ENCODE data around the gene SLC2A4RG. TPM values are rescaled to one million over a fixed set of nuclear protein-coding genes. Genes with fewer than 3 reads are reported as not detected.
"Not testable (repeated sequence)": the region's sequence is repeated elsewhere in the genome, so short reads cannot be mapped to it uniquely, and the experiment has no call there.

SLC2A4RG gene
- total RNA-seq, 1 donor: 17.1 TPM

DNA sequence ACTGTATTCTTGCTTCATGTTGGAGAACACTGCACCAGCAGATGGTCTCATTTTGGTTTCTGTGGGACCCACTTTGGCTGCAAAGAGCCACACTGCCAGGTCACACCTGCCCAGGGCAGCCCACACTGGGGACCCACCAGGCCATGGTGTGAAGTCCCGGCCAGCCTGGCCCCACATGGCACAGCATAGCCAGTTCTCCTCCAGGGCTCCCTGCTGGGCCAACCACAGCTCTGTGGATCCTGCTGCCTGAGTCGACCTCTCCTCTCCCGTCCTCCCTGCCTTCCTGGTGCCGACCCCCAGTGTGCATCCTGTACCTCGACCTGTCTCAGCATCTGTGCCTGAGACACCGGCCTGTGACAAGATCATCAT, 34.8 kb upstream of the SLC2A4RG start:
- no peak overlapping the region for H3K4me3 ChIP-seq (ENCODE audit: low read length)
- H3K4me1 ChIP-seq (ENCODE audit: insufficient read depth, low read length): peaks cover 30% of the 10 kb centered on the region
- H3K27me3 ChIP-seq (ENCODE audit: insufficient read depth, low read length): no peaks in the 10 kb centered on the region
- H3K9me3 ChIP-seq (ENCODE audit: low read depth, low read length): no peaks in the 10 kb centered on the region

DNA sequence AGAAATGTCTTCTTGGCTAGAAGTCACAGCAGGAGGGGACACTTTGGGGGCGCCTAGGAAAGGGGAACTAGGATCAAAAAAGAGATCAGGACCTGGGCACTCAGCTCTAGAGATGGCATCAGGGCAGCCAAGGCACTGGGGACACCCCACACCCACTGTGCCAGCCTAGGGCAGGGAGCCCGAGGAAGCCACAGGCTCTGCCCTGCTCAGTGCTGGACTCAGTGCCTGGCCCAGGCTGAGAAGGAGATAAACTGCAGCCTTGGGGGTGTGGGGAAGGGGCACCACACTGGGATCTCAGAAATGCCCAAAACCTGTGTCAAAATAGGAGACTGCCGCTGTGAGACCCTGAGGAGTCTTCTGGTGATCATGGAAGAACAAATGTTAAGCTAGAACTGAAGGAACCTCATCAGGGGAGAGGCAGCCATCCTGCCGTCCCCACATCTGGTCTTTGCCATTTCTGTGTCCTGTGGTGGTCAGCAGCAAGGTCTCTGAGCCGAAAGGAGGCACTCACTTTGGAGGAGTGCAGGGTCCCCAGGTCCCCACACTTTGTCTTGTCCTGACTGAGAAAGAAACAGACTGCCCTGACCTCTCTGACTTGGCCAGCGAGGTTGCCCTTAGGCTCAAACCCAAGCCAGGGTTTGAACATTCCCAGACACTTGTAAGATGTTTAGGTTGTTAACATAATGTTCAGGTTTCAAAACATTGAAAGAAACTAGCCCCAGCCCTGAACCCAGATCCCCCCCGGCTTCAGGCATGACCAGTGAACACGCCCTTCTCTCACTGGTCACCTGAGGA, 34.1 kb upstream of the SLC2A4RG start:
- Histone ChIP-seq H3K27me3 (ENCODE audit: insufficient read depth, low read length) (no peaks in the 10 kb centered on the region), H3K9me3 (ENCODE audit: low read depth, low read length) (no peaks in the 10 kb centered on the region), H3K4me3 (ENCODE audit: low read length) (no peak overlapping the region), H3K4me1 (ENCODE audit: insufficient read depth, low read length) (peaks cover 36% of the 10 kb centered on the region)

DNA sequence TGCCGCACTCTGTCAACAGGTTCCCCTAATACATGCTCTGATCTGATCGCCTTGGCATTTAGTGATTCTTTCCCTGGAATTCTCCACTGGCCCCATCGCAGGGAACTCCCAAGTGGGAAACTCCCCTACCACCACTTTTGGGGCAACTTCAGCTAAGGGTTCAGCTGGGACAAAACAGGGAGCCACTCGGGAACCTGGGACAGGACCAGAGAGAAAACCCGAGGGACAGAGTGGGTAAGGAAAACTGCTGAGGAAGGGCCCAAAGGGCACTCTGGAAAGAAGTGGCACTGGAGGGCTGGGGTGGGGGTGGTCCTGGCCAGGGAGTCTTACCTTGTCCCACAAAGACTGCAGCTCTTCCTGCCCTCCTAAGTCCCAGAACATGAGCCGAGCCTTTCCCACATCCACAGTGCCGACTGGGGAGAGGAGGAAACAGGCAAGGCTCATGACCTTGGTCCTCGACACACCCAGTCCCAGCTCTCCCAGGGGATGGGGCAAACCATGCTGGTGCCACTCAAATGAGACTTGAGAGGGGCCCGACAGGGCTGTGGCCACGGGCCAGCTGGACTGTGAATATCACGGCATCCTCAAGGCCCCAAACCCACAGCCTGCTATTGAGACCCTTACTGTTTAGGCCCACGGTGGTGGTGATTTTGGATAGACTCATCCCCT, 33.4 kb upstream of the SLC2A4RG start:
- peaks cover 40% of the 10 kb centered on the region for H3K4me1 ChIP-seq (ENCODE audit: insufficient read depth, low read length)
- no peak overlapping the region for H3K4me3 ChIP-seq (ENCODE audit: low read length)
- no peaks in the 10 kb centered on the region for H3K27me3 ChIP-seq (ENCODE audit: insufficient read depth, low read length)
- no peaks in the 10 kb centered on the region for H3K9me3 ChIP-seq (ENCODE audit: low read depth, low read length)

DNA sequence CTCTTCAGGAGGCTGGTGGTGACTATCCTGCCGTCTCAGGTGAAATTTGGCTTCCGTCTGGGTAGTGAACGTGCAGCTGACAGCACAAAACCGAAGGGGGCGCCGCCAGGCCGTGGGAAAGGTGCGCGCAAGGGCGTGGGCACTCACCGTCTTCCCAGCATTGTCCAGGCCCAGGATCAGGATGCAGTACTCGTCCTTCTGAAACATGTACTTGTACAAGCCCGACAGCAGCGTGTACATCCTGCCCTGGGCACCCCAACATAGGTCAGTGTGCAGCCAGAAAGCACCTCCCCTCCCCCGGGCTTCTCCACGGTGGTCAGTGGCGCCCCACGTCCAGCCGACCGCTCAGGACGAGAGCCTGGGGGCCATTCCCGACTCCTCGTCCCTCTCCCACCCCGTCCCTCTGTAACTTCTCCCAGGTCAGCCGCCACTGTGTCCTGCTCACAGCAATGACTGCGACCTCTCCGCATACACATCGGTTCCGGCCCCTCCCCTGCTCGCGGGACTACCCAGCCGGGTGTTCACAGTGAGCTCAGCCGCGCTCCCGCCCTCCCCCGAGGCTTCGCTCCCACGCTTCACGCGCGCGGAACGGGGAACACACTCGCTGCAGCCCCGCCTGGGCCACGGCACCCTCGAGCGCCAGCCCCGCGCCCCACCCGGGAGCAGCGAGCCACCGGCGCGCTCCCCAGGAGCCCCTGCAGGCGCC, 32.6 kb upstream of the SLC2A4RG start:
- peak overlapping the region; percentile 62 for H3K4me3 ChIP-seq (ENCODE audit: low read length)
- H3K9me3 ChIP-seq (ENCODE audit: low read depth, low read length): no peaks in the 10 kb centered on the region
- H3K4me1 ChIP-seq (ENCODE audit: insufficient read depth, low read length): peaks cover 43% of the 10 kb centered on the region
- H3K27me3 ChIP-seq (ENCODE audit: insufficient read depth, low read length): no peaks in the 10 kb centered on the region

DNA sequence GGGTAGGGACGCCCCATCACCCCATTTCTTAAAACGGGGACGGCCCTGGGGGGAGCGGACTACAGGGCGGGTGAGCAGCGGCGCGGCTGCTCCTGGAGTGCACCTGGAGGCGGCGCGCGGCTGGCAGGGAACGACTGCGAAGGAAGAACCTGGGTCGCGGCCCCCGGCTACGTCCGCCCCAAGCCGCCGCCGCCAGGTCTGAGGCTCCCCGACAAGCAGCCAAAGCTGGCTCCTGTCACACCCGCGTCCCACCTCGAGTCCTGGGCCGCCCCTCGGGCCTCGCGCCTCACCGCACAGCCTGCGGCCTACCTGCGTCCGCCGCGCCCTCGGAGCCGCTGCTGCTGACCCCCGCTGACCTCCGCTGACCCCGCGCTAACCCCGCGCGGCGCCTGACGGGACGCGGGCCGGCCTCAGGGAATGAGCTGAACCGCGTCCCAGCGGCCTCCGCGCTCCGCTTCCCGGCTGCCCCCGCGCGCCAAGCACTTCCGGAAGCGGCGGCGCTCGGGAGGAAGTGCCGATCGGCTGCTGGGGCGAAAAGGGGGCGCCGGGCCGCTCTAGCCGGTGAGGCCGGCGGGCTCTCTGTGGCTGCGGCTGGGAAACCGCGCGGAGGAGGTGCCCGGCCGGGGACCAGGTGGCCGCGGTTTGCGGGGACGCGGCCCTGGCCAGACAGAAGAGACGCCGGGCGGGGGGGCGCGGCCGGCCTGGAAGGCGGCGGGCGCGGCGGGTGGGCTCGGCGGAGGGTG, 31.8 kb upstream of the SLC2A4RG start, which contains the start of the genes ARFRP1 and ZGPAT:
Gene ARFRP1 (minus strand): TSS at position 419 of the 743 bp plus-strand sequence. CDS start 885 bp downstream, outside the sequence.
Gene ZGPAT (plus strand): TSS at position 482 of the 743 bp plus-strand sequence. CDS start 542 bp downstream, outside the sequence.
- no peaks in the 10 kb centered on the region for H3K27me3 ChIP-seq (ENCODE audit: insufficient read depth, low read length)
- H3K9me3 ChIP-seq (ENCODE audit: low read depth, low read length): no peaks in the 10 kb centered on the region
- H3K4me1 ChIP-seq (ENCODE audit: insufficient read depth, low read length): peaks cover 43% of the 10 kb centered on the region
- H3K4me3 ChIP-seq (ENCODE audit: low read length): peak within 1 kb of the TSS; percentile 62

DNA sequence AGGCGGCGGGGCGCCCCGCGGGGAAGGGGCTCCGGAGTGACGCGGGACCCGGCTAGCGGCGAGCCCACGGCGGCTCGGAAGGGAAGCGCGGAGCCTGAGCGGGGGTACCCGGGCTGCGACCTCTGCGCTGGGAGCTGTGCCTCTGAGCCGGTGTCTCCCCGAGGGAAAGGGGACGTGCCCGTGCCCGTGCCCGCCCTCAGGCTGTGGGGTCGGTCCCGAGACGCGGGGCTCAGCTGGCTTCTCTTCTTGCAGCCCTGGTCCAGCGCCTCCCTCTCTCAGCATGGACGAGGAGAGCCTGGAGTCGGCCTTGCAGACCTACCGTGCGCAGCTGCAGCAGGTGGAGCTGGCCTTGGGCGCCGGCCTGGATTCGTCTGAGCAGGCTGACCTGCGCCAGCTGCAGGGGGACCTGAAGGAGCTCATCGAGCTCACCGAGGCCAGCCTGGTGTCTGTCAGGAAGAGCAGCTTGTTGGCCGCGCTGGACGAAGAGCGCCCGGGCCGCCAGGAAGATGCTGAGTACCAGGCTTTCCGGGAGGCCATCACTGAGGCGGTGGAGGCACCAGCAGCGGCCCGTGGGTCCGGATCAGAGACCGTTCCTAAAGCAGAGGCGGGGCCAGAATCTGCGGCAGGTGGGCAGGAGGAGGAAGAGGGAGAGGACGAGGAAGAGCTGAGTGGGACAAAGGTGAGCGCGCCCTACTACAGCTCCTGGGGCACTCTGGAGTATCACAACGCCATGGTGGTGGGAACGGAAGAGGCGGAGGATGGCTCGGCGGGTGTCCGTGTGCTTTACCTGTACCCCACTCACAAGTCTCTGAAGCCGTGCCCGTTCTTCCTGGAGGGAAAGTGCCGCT, 31.1 kb upstream of the SLC2A4RG start:
- Histone ChIP-seq H3K4me3 (ENCODE audit: low read length) (peak overlapping the region; percentile 62), H3K27me3 (ENCODE audit: insufficient read depth, low read length) (no peaks in the 10 kb centered on the region), H3K9me3 (ENCODE audit: low read depth, low read length) (no peaks in the 10 kb centered on the region), H3K4me1 (ENCODE audit: insufficient read depth, low read length) (peaks cover 43% of the 10 kb centered on the region)

DNA sequence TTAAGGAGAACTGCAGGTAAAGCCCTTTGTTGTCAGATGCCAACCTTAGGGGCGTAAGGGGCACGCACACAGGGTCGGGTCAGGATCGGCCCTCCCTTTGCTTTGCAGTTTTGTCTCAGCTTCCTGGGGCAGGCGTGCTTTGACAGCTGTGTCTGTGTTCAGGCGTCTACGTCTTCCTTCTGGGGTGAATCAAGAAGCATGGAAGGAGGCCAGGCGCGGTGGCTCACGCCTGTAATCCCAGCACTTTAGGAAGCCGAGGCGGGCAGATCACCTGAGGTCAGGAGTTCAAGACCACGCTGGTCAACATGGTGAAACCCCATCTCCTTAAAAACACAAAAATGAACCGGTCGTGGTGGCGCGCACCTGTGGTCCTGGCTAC, 30.4 kb upstream of the SLC2A4RG start:
- H3K9me3 ChIP-seq (ENCODE audit: low read depth, low read length): no peaks in the 10 kb centered on the region
- H3K27me3 ChIP-seq (ENCODE audit: insufficient read depth, low read length): no peaks in the 10 kb centered on the region
- H3K4me1 ChIP-seq (ENCODE audit: insufficient read depth, low read length): peaks cover 43% of the 10 kb centered on the region
- H3K4me3 ChIP-seq (ENCODE audit: low read length): no peak overlapping the region

DNA sequence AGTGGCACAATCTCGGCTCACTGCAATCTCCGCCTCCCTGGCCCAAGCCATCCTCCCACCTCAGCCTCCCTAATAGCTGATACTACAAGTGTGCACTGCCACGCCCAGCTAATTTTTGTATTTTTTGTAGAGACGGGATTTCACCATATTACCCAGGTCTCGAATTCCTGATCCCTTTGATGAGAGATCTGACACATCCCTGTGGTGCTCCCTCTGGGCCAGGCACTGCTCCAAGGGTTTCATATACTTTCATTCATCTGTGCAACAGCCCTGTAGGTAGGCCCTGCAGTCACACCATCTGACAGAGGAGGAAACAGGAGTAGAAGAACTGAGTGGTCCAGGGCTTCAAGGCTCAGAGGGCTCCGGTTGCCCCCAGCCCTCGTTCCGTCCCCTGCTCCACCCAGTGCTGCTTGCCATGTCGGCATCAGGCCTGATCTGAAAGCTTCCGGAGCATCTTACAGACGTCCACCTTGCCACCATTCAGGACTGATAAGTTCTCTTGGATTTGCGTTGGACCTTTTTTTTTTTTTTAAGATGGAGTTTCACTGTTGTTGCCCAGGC, 28.4 kb upstream of the SLC2A4RG start:
- no peak overlapping the region for H3K4me3 ChIP-seq (ENCODE audit: low read length)
- H3K4me1 ChIP-seq (ENCODE audit: insufficient read depth, low read length): peaks cover 39% of the 10 kb centered on the region
- H3K27me3 ChIP-seq (ENCODE audit: insufficient read depth, low read length): no peaks in the 10 kb centered on the region
- H3K9me3 ChIP-seq (ENCODE audit: low read depth, low read length): no peaks in the 10 kb centered on the region

DNA sequence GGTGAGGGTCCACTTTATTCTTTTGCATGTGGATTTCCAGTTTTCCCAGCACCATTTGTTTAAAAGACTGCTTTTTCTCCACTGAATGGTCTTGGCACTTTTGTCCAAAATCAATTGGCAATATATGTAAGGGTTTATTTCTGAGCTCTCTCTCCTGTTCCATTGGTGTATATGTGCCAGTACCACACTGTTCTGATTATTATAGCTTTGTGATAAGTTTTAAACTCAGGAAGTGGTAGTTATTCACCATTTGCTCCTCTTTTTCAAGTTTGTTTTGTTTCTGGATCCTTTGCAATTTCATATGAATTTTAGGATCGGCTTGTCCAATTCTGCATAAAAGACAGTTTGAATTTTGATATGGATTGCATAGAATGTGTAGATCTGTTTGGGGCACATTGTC, 27.4 kb upstream of the SLC2A4RG start:
- no peaks in the 10 kb centered on the region for H3K27me3 ChIP-seq (ENCODE audit: insufficient read depth, low read length)
- H3K4me1 ChIP-seq (ENCODE audit: insufficient read depth, low read length): peaks cover 29% of the 10 kb centered on the region
- H3K9me3 ChIP-seq (ENCODE audit: low read depth, low read length): no peaks in the 10 kb centered on the region
- H3K4me3 ChIP-seq (ENCODE audit: low read length): no peak overlapping the region

DNA sequence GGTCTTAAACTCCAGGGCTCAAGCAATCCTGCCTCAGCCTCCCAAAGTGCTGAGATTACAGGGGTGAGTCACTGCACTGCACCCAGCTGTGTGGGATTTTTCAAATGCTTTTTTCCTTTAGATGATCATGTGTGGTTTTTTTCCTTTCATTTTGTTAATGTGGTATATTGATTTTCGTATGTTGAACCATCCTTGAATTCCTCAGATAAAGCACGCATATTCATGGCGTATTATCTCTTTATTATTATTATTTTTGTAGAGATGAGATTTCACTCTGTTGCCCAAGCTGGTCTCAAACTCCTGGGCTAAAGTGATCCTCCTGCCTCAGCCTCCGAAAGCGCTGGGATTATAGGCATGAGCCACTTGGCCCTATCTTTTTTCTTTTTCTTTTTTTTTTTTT, 24.7 kb upstream of the SLC2A4RG start:
- no peak overlapping the region for H3K4me3 ChIP-seq (ENCODE audit: low read length)
- H3K27me3 ChIP-seq (ENCODE audit: insufficient read depth, low read length): no peaks in the 10 kb centered on the region
- H3K9me3 ChIP-seq (ENCODE audit: low read depth, low read length): no peaks in the 10 kb centered on the region
- peaks cover 12% of the 10 kb centered on the region for H3K4me1 ChIP-seq (ENCODE audit: insufficient read depth, low read length)

DNA sequence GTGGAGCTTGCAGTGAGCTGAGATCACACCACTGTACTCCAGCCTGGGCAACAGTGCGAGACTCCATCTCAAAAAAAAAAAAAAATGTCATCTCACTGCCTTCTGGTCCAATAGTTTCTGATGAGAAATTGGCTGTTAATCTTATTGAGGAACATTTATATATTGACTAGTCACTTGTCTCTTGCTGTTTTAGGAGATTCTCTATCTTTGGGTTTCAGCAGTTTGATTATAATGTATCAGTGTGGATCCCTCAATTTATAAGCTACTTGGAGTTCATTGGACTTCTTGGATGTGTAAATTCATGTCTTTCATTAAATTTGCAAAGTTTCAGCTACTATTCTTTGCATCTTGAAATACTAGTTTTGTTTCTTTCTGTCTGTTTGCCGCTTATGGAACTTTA, 20.6 kb upstream of the SLC2A4RG start:
- H3K9me3 ChIP-seq (ENCODE audit: low read depth, low read length): no peaks in the 10 kb centered on the region
- H3K27me3 ChIP-seq (ENCODE audit: insufficient read depth, low read length): no peaks in the 10 kb centered on the region
- H3K4me1 ChIP-seq (ENCODE audit: insufficient read depth, low read length): no peaks in the 10 kb centered on the region
- H3K4me3 ChIP-seq (ENCODE audit: low read length): no peak overlapping the region

DNA sequence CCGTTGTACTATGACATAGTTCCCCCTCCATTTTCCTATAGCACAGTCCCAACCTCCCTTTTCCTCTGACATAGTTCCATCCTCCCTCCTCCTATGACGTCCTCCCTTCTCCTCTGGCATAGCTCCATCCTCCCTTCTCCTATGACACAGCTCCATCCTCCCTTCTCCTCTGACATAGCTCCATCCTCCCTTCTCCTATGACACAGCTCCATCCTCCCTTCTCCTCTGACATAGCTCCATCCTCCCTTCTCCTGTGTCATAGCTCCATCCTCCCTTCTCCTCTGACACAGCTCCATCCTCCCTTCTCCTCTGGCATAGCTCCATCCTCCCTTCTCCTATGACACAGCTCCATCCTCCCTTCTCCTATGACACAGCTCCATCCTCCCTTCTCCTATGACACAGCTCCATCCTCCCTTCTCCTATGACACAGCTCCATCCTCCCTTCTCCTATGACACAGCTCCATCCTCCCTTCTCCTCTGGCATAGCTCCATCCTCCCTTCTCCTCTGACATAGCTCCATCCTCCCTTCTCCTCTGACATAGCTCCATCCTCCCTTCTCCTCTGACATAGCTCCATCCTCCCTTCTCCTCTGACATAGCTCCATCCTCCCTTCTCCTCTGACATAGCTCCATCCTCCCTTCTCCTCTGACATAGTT, 16.5 kb upstream of the SLC2A4RG start:
- H3K27me3 ChIP-seq (ENCODE audit: insufficient read depth, low read length); H3K4me3 ChIP-seq (ENCODE audit: low read length); H3K9me3 ChIP-seq (ENCODE audit: low read depth, low read length): not testable (repeated sequence)
- H3K4me1 ChIP-seq (ENCODE audit: insufficient read depth, low read length): peaks cover 13% of the 10 kb centered on the region

DNA sequence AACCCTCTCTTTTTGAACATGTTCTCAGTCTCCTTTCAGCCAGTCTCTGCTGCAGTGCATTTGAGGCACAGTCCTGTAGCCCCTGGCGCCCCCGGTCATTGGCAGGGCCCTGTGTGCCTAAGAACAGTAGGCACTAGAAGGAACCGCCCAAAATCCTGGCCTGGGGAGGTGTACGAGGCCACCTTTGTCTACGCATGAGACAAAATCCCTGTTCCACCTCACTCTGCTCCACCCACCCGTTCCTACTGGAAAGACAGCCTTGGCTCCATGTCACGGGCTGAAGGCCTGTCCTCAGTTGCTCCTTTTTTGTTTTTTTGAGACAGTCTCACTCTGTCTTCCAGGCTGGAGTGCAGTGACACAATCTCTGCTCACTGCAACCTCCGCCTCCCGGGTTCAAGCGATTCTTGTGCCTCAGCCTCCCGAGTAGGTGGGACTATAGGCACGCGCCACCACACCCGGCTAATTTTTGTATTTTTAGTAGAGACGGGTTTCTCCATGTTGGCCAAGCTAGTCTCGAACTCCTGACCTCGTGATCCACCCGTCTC, 9.3 kb upstream of the SLC2A4RG start:
- peaks cover 50% of the 10 kb centered on the region for H3K4me1 ChIP-seq (ENCODE audit: insufficient read depth, low read length)

More for the DNA sequence above, 9.3 kb upstream of the SLC2A4RG start:
- not testable (repeated sequence) for H3K27me3 ChIP-seq (ENCODE audit: insufficient read depth, low read length); H3K9me3 ChIP-seq (ENCODE audit: low read depth, low read length); H3K4me3 ChIP-seq (ENCODE audit: low read length)
